SH-SY5Y (cell line): ENCODE data around the gene PPP1R37.

ENCODE experiments used
- GATA2 ChIP-seq: IDR thresholded peaks from 2 replicates; pipeline ENCODE4 v1.6.1; 2011; ENCODE audit warnings: mild to moderate bottlenecking, low read depth, low read length
- GATA3 ChIP-seq: IDR thresholded peaks from 2 replicates; pipeline ENCODE4 v1.6.1; 2011; ENCODE audit warnings: low read depth, mild to moderate bottlenecking, low read length, moderate library complexity

- TF ChIP-seq GATA3 = no peak
- TF ChIP-seq GATA2 = no peak
Measured at GRCh38 chr19:45097776-45098520, 5.0 kb downstream of the PPP1R37 start.
